Neural progenitor cell (in vitro differentiated cells): ENCODE results near the gene MAMSTR. TPM values are rescaled to one million over a fixed set of nuclear protein-coding genes. Genes with fewer than 3 reads are reported as not detected.

Source experiments
- DNase-seq: peaks from one replicate; pipeline ENCODE4 v3.0.0-alpha.2; 2016; ENCODE audit warnings: low spot score
- H2AFZ ChIP-seq: fragments of 200-600 bp; sonication (generic); replicated peaks from 2 replicates; pipeline ENCODE4 v1.6.1; 2016; ENCODE audit warnings: antibody characterized with exemption
- H3F3A ChIP-seq: fragments of 200-600 bp; sonication (generic); 2 replicates; pipeline ENCODE4 v1.6.1; 2016; ENCODE audit warnings: antibody characterized with exemption, low read depth
- H3K27ac ChIP-seq: fragments of 200-600 bp; sonication (generic); 2 replicates; pipeline ENCODE4 v1.5.1; 2016; ENCODE audit warnings: mild to moderate bottlenecking
- H3K27me3 ChIP-seq: fragments of 200-600 bp; sonication (generic); 2 replicates; pipeline ENCODE4 v1.6.1; 2016; ENCODE audit warnings: mild to moderate bottlenecking, moderate library complexity
- H3K36me3 ChIP-seq: fragments of 200-600 bp; sonication (generic); 2 replicates; pipeline ENCODE4 v1.5.1; 2016
- H3K4me1 ChIP-seq: fragments of 200-600 bp; sonication (generic); 2 replicates; pipeline ENCODE4 v1.6.1; 2016; ENCODE audit warnings: mixed run types
- H3K4me2 ChIP-seq: fragments of 200-600 bp; sonication (generic); 2 replicates; pipeline ENCODE4 v1.6.1; 2016
- H3K4me3 ChIP-seq: fragments of 200-600 bp; sonication (generic); 2 replicates; pipeline ENCODE4 v1.5.1; 2016
- H3K79me2 ChIP-seq: fragments of 200-600 bp; sonication (generic); 2 replicates; pipeline ENCODE4 v1.6.1; 2016; ENCODE audit warnings: low read depth
- H3K9ac ChIP-seq: fragments of 200-600 bp; sonication (generic); 2 replicates; pipeline ENCODE4 v1.6.1; 2016
- H3K9me3 ChIP-seq: fragments of 200-600 bp; sonication (generic); 2 replicates; pipeline ENCODE4 v1.5.1; 2016; ENCODE audit warnings: low read depth
- H4K20me1 ChIP-seq: fragments of 200-600 bp; sonication (generic); 2 replicates; pipeline ENCODE4 v1.6.1; 2016; ENCODE audit warnings: low read depth
- H3K27ac Mint-ChIP-seq: 3 replicates; pipeline ENCODE4 v1.8.0; 2021; ENCODE audit warnings: mixed read lengths
- H3K27me3 Mint-ChIP-seq: 2 replicates; pipeline ENCODE4 v1.8.0; 2022; ENCODE audit warnings: low read depth, mild to moderate bottlenecking, inconsistent platforms, moderate library complexity, mixed read lengths; ENCODE audit not compliant: insufficient read depth
- H3K36me3 Mint-ChIP-seq: 3 replicates; pipeline ENCODE4 v1.8.0; 2021; ENCODE audit warnings: mixed read lengths
- H3K4me1 Mint-ChIP-seq: 3 replicates; pipeline ENCODE4 v1.8.0; 2021; ENCODE audit warnings: mixed read lengths
- H3K4me3 Mint-ChIP-seq: 3 replicates; pipeline ENCODE4 v1.8.0; 2021; ENCODE audit warnings: mild to moderate bottlenecking, moderate library complexity, mixed read lengths
- H3K9me3 Mint-ChIP-seq: 3 replicates; pipeline ENCODE4 v1.8.0; 2020; ENCODE audit warnings: mixed read lengths
- CTCF ChIP-seq: fragments of 200-600 bp; sonication (generic); IDR thresholded peaks from 2 replicates; pipeline ENCODE4 v1.5.1; 2017; ENCODE audit warnings: antibody characterized with exemption, mild to moderate bottlenecking
- EZH2 ChIP-seq: fragments of 200-600 bp; sonication (generic); IDR thresholded peaks from 2 replicates; pipeline ENCODE4 v1.6.1; 2017; ENCODE audit warnings: antibody characterized with exemption, mild to moderate bottlenecking, moderate library complexity
- EZH2phosphoT487 ChIP-seq: fragments of 200-600 bp; sonication (generic); IDR thresholded peaks from 2 replicates; pipeline ENCODE4 v1.6.1; 2017; ENCODE audit warnings: antibody characterized with exemption
- total RNA-seq: library from RNA; depleted of rRNA; stranded (reverse); fragments of >200 nt; gene quantifications from 2 replicates; pipeline ENCODE4 v1.2.3, GENCODE V29; 2015; ENCODE audit warnings: low replicate concordance

MAMSTR gene
- total RNA-seq, 1 donor from 2014 or later: 1.2 TPM

GRCh38 chr19:48746738-48747575, 27.4 kb upstream of the MAMSTR start, which contains the start of gene IZUMO1:
TSS of gene IZUMO1 (minus strand) at chr19:48746909. CDS start at chr19:48745859, 1,050 bp downstream.
- no peak within 1 kb of the TSS for H3K9ac ChIP-seq
- H3K36me3 Mint-ChIP-seq: peaks cover 4% of the 10 kb centered on the region
- TF ChIP-seq EZH2 (no peak), CTCF (no peak), EZH2phosphoT487 (no peak)
- peak within 1 kb of the TSS; percentile 76 for H3K4me2 ChIP-seq
- no peak within 1 kb of the TSS for H3K27ac ChIP-seq
- H3K27me3 ChIP-seq: no peaks in the 10 kb centered on the region
- peaks cover 18% of the 10 kb centered on the region for H3F3A ChIP-seq
- no peaks in the 10 kb centered on the region for H3K9me3 ChIP-seq
- H3K36me3 ChIP-seq: no peaks in the 10 kb centered on the region
- H3K4me1 Mint-ChIP-seq: peaks cover 13% of the 10 kb centered on the region
- H3K79me2 ChIP-seq: peaks cover 13% of the 10 kb centered on the region
- peak within 1 kb of the TSS; percentile 63 for H3K4me3 ChIP-seq
- H3K4me3 Mint-ChIP-seq: peak within 1 kb of the TSS; percentile 77
- peak within 1 kb of the TSS; percentile 54 for H3K27ac Mint-ChIP-seq
- peaks cover 7% of the 10 kb centered on the region for H3K9me3 Mint-ChIP-seq
- H4K20me1 ChIP-seq: no peaks in the 10 kb centered on the region
- peak; percentile 91 for DNase-seq
- peak within 1 kb of the TSS; percentile 84 for H2AFZ ChIP-seq
- peaks cover 29% of the 10 kb centered on the region for H3K27me3 Mint-ChIP-seq
- no peaks in the 10 kb centered on the region for H3K4me1 ChIP-seq

- Mint-ChIP-seq H3K9me3 (peaks cover 7% of the 10 kb centered on the region), H3K27ac (peak overlapping the region; percentile 54), H3K4me1 (peaks cover 17% of the 10 kb centered on the region), H3K4me3 (peak overlapping the region; percentile 52), H3K27me3 (peaks cover 25% of the 10 kb centered on the region), H3K36me3 (peaks cover 4% of the 10 kb centered on the region)
- no peak overlapping the region for H3K9ac ChIP-seq
- H4K20me1 ChIP-seq: no peaks in the 10 kb centered on the region
- H3K79me2 ChIP-seq: peaks cover 4% of the 10 kb centered on the region
- H3K36me3 ChIP-seq: no peaks in the 10 kb centered on the region
- no peak overlapping the region for H3K4me2 ChIP-seq
- H2AFZ ChIP-seq: no peak overlapping the region
- no peak overlapping the region for H3K4me3 ChIP-seq
- peaks cover 5% of the 10 kb centered on the region for H3K27me3 ChIP-seq
- H3K9me3 ChIP-seq: no peaks in the 10 kb centered on the region
- DNase-seq: no peak
- peaks cover 21% of the 10 kb centered on the region for H3F3A ChIP-seq
- no peaks in the 10 kb centered on the region for H3K4me1 ChIP-seq
- no peak overlapping the region for H3K27ac ChIP-seq
- TF ChIP-seq EZH2phosphoT487 (no peak), EZH2 (no peak), CTCF (no peak)
These were observed 26.6 kb upstream of the MAMSTR start for GRCh38 chr19:48746110-48746509.

GRCh38 chr19:48745208-48745995, 25.9 kb upstream of the MAMSTR start:
- H3K36me3 ChIP-seq: no peaks in the 10 kb centered on the region
- no peaks in the 10 kb centered on the region for H3K9me3 ChIP-seq
- no peak overlapping the region for H3K27ac ChIP-seq
- H3K9me3 Mint-ChIP-seq: peaks cover 7% of the 10 kb centered on the region
- H3K9ac ChIP-seq: no peak overlapping the region
- peak; percentile 84 for DNase-seq
- no peaks in the 10 kb centered on the region for H3K79me2 ChIP-seq
- H3K4me1 Mint-ChIP-seq: peaks cover 15% of the 10 kb centered on the region
- H3K4me3 Mint-ChIP-seq: no peak overlapping the region
- peaks cover 25% of the 10 kb centered on the region for H3K27me3 Mint-ChIP-seq
- TF ChIP-seq EZH2 (no peak), EZH2phosphoT487 (no peak), CTCF (no peak)
- no peak overlapping the region for H3K4me2 ChIP-seq
- no peaks in the 10 kb centered on the region for H3K4me1 ChIP-seq
- no peak overlapping the region for H3K27ac Mint-ChIP-seq
- peaks cover 12% of the 10 kb centered on the region for H3K27me3 ChIP-seq
- no peak overlapping the region for H3K4me3 ChIP-seq
- peaks cover 26% of the 10 kb centered on the region for H3F3A ChIP-seq
- no peaks in the 10 kb centered on the region for H4K20me1 ChIP-seq
- peaks cover 4% of the 10 kb centered on the region for H3K36me3 Mint-ChIP-seq
- H2AFZ ChIP-seq: no peak overlapping the region
